Esophagus (tissue), 2 donors: Measurements from ENCODE around the gene ANKS1B. TPM values are rescaled to one million over a fixed set of nuclear protein-coding genes. Genes with fewer than 3 reads are reported as not detected.
"Not testable (repeated sequence)": the region's sequence is repeated elsewhere in the genome, so short reads cannot be mapped to it uniquely, and the experiment has no call there.

ENCODE experiments used
- H3K27ac ChIP-seq, 2 donors: one replicate each; pipeline ENCODE4 v1.5.1; 2013; ENCODE audit warnings: low read depth in 2 of 2, mild to moderate bottlenecking in 2 of 2, inconsistent platforms in 1 of 2, low read length in 1 of 2, moderate library complexity in 1 of 2
- H3K27me3 ChIP-seq, 2 donors: one replicate each; pipeline ENCODE4 v1.6.1; 2013; ENCODE audit warnings: low read length in 2 of 2, control low read depth in 1 of 2, mild to moderate bottlenecking in 1 of 2; ENCODE audit not compliant: insufficient read depth in 2 of 2, control insufficient read depth in 1 of 2
- H3K36me3 ChIP-seq, 2 donors: one replicate each; pipeline ENCODE4 v1.6.1; 2013; ENCODE audit warnings: low read length in 1 of 2; ENCODE audit not compliant: control insufficient read depth in 2 of 2, insufficient read depth in 2 of 2
- H3K4me1 ChIP-seq, 2 donors: one replicate each; pipeline ENCODE4 v1.6.1; 2013; ENCODE audit warnings: low read length in 1 of 2; ENCODE audit not compliant: control insufficient read depth in 2 of 2, insufficient read depth in 2 of 2
- H3K4me3 ChIP-seq, 2 donors: one replicate each; pipeline ENCODE4 v1.5.1; 2013; ENCODE audit warnings: low read length in 2 of 2, mild to moderate bottlenecking in 2 of 2, low read depth in 1 of 2, moderate library complexity in 1 of 2
- H3K9me3 ChIP-seq, 2 donors: one replicate each; pipeline ENCODE4 v1.6.1; 2013; ENCODE audit warnings: mild to moderate bottlenecking in 2 of 2, low read depth in 1 of 2, low read length in 1 of 2, moderate library complexity in 1 of 2; ENCODE audit not compliant: control insufficient read depth in 2 of 2, insufficient read depth in 1 of 2
- WGBS, 2 donors: extraction: QIAGEN DNeasy Blood & Tissue Kit; methylation state at CpG; one replicate each; pipeline ENCODE4 v1.1.7; 2013; 5-methylcytosine and 5-hydroxymethylcytosine counted together
- polyA plus RNA-seq, 2 donors: library from polyadenylated mRNA; stranded (reverse); fragments of 200-250 nt; gene quantifications; one replicate each; pipeline ENCODE4 v1.2.3, GENCODE V29; 2013
- donor health status: healthy with polysubstance abuse.
- donor health status: Bipolar disorder and iron deficiency.

The ANKS1B gene
- polyA plus RNA-seq, 2 donors: 0.85 to 1.0 TPM

GRCh38 chr12:98973395-98973794 lies 1011.3 kb downstream of the ANKS1B start:
- no peaks in the 10 kb centered on the region for H3K4me1 ChIP-seq
- WGBS, 2 donors: 46 to 56% methylated on average over 2 of the region's 2 CpGs
- H3K4me3 ChIP-seq: no peak overlapping the region

GRCh38 chr12:98970950-98971349 lies 1013.8 kb downstream of the ANKS1B start:
- H3K4me3 ChIP-seq: no peak overlapping the region
- H3K9me3 ChIP-seq: no peaks in the 10 kb centered on the region
- no peak overlapping the region for H3K27ac ChIP-seq
- H3K27me3 ChIP-seq: no peaks in the 10 kb centered on the region
- no peaks in the 10 kb centered on the region for H3K4me1 ChIP-seq
- no peaks in the 10 kb centered on the region for H3K36me3 ChIP-seq

More at GRCh38 chr12:98973395-98973794, 1011.3 kb downstream of the ANKS1B start:
- Histone ChIP-seq H3K27me3 (no peaks in the 10 kb centered on the region), H3K27ac (no peak overlapping the region), H3K9me3 (no peaks in the 10 kb centered on the region), H3K36me3 (no peaks in the 10 kb centered on the region)

GRCh38 chr12:98970210-98970609 lies 1014.5 kb downstream of the ANKS1B start:
- Histone ChIP-seq H3K27me3 (no peaks in the 10 kb centered on the region), H3K4me3 (no peak overlapping the region), H3K36me3 (no peaks in the 10 kb centered on the region), H3K27ac (no peak overlapping the region), H3K9me3 (no peaks in the 10 kb centered on the region), H3K4me1 (no peaks in the 10 kb centered on the region)

GRCh38 chr12:98968896-98969295 lies 1015.8 kb downstream of the ANKS1B start:
- Histone ChIP-seq H3K27me3 (no peaks in the 10 kb centered on the region), H3K27ac (no peak overlapping the region), H3K4me3 (no peak overlapping the region), H3K9me3 (no peaks in the 10 kb centered on the region), H3K36me3 (no peaks in the 10 kb centered on the region), H3K4me1 (no peaks in the 10 kb centered on the region)
- WGBS, 2 donors: 84 to 85% methylated on average over 2 of the region's 2 CpGs

GRCh38 chr12:98957135-98957534 lies 1027.6 kb downstream of the ANKS1B start:
- H3K36me3 ChIP-seq, H3K9me3 ChIP-seq, H3K27ac ChIP-seq, H3K27me3 ChIP-seq, H3K4me1 ChIP-seq, H3K4me3 ChIP-seq: not testable (repeated sequence)
- 91 to 96% methylated on average over 5 of the region's 5 CpGs for WGBS, 2 donors

GRCh38 chr12:98955284-98955683 lies 1029.5 kb downstream of the ANKS1B start:
- Histone ChIP-seq H3K9me3 (peaks cover 0 to 4% of the 10 kb centered on the region in 2 donors), H3K27me3 (no peaks in the 10 kb centered on the region), H3K36me3 (no peaks in the 10 kb centered on the region), H3K4me1 (no peaks in the 10 kb centered on the region), H3K4me3 (no peak overlapping the region), H3K27ac (no peak overlapping the region)
- WGBS, 2 donors: 51 to 59% methylated on average over 4 of the region's 4 CpGs

- no peaks in the 10 kb centered on the region for H3K9me3 ChIP-seq
- H3K27me3 ChIP-seq: no peaks in the 10 kb centered on the region
- H3K4me1 ChIP-seq: no peaks in the 10 kb centered on the region
- no peak overlapping the region for H3K27ac ChIP-seq
- no peak overlapping the region for H3K4me3 ChIP-seq
- H3K36me3 ChIP-seq: no peaks in the 10 kb centered on the region
- 88 to 89% methylated on average over 1 of the region's 1 CpG for whole genome bisulfite sequencing, 2 donors
Measured at GRCh38 chr12:98954506-98954905, 1030.2 kb downstream of the ANKS1B start.

GRCh38 chr12:98951406-98951805 lies 1033.3 kb downstream of the ANKS1B start:
- Histone ChIP-seq H3K4me1 (no peaks in the 10 kb centered on the region), H3K27me3 (no peaks in the 10 kb centered on the region), H3K9me3 (no peaks in the 10 kb centered on the region), H3K4me3 (no peak overlapping the region), H3K36me3 (no peaks in the 10 kb centered on the region), H3K27ac (no peak overlapping the region)
- WGBS, 2 donors: 89 to 90% methylated on average over 7 of the region's 7 CpGs

GRCh38 chr12:98948343-98948949 lies 1036.3 kb downstream of the ANKS1B start:
- H3K9me3 ChIP-seq: no peaks in the 10 kb centered on the region
- no peaks in the 10 kb centered on the region for H3K36me3 ChIP-seq
- WGBS, 2 donors: 66 to 67% methylated on average over 4 of the region's 4 CpGs
- no peak overlapping the region for H3K27ac ChIP-seq
- H3K27me3 ChIP-seq: no peaks in the 10 kb centered on the region
- no peaks in the 10 kb centered on the region for H3K4me1 ChIP-seq
- H3K4me3 ChIP-seq: no peak overlapping the region

GRCh38 chr12:98945864-98946263 lies 1038.9 kb downstream of the ANKS1B start:
- H3K36me3 ChIP-seq: no peaks in the 10 kb centered on the region
- H3K4me3 ChIP-seq: no peak overlapping the region
- H3K27ac ChIP-seq: no peak overlapping the region
- no peaks in the 10 kb centered on the region for H3K27me3 ChIP-seq
- H3K9me3 ChIP-seq: no peaks in the 10 kb centered on the region
- 71 to 80% methylated on average over 4 of the region's 4 CpGs for WGBS, 2 donors
- H3K4me1 ChIP-seq: no peaks in the 10 kb centered on the region
